HK-2 (cell line): Measurements from ENCODE around the gene TENM3.

Experiments used
- DNase-seq: peaks from one replicate; pipeline ENCODE4 v3.0.0-alpha.2; 2018; ENCODE audit not compliant: unreplicated experiment

The TENM3 gene

DNA sequence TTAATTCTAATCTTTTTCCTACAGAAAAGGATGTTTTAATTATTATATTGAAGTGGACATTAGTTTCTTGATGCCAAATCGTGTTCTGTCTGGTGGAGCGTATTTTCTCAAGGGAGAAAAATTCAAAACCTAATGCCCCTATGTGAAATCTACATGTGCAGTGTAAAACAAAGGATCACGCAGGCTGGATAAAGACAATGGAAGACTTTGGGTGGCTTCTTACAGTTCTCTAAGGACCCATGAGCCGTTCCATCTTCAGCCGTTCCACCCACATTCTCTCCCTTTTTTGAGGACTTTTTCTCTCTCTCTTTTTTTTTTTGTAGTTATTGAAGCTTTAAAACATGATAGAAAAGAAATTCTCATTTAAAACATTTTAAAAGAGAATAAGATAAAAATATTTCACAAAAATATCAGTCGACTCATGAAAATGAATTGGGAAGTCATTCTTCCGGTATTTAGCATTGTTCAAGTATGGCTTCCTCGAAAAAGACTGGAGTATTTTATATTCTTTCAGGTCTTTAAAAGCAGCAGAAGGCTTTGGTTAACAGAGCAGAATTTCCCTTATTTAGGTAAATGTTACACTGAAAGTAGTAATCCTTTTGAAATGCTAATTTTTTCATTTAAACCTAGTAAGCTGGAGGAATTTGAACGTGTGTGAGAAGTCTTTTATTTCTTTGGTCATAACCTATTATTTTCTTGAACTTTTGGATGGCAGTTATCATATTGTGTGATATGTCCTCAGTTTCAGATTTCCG lies 11.0 kb downstream of the TENM3 start:
- no peak for DNase-seq

DNA sequence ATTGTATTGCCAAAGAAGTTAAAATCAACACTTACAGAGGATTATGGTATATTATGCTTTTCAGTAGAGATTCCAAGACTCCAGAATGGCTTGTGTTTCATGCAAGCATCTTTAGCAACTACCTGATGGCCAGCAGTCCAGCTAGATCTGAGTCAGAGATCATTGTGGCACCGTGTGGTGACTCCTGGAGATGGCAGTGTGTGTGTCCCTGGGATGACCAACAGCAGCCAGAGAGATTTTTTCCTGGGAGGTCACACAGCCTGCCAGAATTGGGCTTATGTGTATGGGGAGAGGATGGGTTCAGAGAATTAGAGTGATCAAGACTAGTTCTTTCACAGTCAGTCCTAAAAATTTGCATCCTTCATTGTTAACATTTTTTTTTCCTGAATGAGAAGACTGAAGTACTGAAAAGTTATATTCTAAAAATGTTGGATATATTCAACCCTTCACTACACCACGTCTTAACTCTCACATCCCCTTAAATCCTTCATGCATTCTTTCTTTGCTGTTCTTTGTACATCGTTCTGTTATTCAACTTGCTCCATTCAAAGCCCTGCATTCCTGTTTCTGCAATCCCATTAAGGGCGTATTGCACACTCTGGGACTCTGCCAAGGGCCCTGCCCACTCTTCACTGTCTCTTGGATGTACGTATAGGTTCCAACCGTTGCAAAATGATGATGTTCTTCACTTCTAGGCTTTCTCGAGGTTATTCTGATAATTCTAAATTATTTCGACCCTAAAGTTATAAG lies 12.4 kb downstream of the TENM3 start:
- no peak for DNase-seq

DNA sequence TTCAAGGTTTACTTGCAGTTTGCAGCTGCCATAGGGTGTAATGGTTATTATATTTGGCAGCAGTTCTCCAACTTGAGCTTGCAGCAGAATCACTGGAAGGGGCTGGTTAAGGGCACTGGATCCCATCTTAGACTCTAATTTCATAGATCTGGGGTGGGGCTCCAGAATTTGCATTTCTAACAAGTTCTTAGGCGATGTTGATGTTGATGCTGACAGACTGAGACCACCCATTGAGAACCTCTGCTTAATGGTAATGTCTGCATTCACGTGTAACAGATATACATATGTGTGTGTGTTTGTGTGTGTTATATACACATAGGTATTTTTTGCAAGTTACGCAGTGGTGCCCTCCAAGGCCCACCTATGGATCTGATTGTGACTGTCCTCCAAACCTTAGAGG lies 13.8 kb downstream of the TENM3 start:
- DNase-seq, result no peak

DNA sequence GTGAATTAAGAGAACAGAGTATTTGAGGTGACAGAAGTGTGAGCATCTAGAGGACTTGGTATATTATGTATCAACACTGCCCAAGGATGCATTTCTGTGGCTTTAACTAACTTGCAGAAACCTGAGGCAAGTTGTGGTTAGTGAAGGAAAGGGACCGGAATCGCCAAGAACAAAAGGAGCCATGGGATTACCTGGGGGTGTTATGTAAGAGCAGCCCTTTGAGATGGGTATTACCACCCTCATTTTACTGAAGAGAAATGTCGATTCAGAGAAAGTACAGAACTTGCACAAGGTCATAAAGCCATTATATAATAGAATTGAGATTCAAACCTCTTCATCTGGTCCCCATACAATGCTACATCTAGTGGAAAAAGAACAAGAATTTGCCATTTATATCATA lies 14.3 kb downstream of the TENM3 start:
- DNase-seq, result no peak

DNA sequence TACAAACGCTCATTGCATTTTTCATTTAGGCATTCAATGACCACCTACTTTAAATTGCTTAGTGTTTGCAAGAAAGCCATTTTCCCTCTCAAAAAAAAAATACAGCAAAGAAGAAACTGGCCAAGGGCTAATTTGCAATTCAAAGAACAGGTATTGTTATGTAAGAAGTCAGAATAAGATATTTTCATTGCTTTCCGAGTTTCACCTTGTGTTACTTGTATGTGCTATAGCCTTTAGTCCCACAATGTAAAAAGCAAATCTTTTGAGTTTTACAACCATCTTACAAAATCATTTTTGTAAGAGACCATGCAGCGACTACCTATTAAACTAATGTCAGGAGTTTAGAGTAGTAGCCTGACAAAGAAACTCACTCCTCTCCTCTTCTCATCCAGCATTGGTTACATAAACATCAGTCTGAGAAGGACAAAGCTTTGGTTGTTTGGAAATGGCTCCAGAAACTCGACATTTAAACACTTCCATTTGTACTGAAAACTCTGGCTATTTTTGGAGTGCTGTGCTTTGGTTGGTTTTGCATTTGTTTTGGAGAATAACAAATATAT lies 15.3 kb downstream of the TENM3 start:
- DNase-seq, result no peak

DNA sequence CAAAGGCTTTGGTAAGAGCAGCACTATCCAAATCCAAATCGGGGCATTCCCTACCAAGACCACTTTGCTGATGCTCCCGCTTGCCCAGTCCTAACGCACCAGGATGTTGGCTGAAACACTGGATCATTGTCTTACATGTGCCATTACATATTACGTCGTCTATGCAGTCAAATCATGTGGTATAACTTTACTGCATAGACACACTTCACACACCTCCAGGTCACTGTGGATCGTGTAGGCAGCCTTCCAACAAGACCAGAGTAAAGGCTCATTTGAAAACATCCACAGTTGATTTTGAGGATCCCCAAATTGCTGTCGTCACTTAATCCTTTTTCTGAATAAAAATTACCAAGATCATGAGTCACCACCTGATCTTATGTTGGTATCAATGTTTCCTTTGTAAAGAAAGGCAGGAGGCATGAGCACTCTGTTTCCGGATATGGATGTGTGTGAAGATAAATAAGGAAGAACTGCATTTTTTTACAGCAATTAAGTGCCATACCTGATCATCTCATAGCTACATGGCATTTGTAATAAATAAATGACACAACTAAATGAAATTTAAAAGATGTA lies 18.5 kb downstream of the TENM3 start:
- no peak for DNase-seq

DNA sequence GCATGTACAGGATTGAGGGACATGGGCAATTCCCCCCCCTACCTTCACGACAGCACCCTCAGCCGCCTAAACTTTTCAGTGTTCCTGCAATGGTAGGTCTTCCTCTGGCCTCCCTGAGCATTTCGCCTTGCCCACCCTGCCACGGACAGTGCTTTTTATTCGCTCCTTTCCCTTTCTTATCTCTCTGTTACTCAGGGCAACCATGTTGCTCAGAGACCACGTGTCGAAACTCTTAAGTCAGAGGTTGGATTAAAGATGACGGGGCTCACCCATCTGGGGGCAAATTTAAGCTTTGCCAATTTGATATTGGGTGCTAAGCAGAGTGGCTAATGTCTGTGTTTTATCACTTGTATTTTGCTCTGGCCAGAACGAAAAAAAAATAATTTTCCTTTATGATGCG lies 20.4 kb downstream of the TENM3 start:
- no peak for DNase-seq

DNA sequence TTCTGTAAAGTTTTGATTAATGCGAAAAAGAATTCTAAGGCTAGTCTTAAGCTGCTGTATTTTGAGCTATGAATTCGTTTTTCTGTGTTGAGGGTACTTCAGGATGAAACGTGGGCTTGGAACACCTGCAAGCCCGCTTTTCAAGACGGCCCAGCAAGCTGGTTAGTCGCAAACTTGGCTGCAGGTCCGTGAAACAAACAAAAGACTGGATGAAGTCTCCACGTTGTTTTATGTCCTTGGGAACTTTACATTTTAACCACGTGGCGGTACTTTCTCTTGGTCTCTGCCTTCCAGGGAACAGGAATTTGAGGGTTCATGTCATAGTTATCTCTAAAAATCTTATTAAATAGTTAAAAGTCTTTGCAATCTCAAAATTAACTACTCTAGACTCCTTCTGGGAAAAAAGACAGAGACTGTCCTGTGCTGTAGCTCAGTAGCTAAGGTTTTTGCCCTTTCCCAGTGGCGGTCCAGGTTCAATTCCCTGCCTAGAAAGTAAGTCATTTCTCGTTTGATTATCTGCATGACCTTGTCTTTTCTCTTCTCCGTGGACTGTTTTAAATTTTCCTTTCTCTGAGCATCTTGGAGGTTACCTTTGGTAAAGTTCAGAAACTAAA lies 21.0 kb downstream of the TENM3 start:
- no peak for DNase-seq

DNA sequence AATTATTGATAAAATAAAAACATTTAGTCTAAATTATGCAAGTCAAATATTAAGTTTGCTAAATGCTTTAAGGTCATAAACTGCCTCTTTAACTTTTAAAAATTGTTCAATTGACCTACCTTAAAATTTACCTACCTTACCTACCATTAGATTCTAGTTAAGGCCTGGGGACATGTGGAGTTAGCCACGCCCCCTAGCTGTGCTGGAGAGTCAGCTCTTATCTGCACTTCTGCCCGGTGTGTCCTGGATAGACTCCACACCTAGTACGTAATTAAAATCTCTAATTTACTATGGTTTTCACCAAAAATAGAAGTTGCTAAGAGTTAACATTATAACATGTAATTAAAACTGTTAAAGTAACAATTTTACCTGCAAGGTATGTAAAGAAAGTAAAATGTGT lies 22.7 kb downstream of the TENM3 start:
- DNase-seq, result no peak

DNA sequence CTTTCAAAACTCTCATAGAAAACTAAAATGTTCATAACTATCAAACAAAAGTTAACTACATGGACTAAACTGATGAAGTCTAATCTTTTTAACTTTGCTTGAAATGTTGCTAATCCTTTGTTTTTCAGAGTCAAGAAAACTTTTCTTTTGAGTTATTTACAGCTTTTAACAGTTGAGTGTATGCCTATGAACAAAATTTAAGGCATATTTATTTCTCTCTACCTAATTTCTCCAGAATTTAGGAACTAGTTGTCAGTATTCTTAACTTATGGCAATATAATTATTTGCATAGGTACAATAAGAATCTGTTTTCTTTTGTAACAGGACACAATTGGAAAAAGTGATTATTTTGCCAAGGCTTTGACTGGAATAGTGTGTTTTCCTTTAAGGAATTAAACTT lies 23.8 kb downstream of the TENM3 start:
- DNase-seq, result no peak

DNA sequence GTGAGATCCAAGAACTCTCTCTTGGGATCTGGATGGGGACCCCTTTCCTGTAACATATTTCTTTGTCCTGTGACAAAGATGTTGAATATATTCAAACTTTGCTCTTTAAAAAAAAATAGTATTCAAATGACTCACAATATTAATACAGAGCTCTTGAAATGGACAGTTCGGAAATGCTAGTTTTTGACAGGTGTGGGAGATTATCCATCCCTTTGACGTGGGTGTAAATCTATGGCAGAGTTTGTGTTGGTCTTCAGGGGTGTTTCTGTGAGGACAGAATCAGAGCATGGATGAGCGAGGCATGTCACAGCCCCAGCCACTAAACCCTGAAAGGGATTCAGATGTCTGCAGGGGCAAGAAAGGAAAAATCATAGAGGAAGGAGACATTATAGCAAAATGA lies 25.8 kb downstream of the TENM3 start:
- DNase-seq, result no peak

DNA sequence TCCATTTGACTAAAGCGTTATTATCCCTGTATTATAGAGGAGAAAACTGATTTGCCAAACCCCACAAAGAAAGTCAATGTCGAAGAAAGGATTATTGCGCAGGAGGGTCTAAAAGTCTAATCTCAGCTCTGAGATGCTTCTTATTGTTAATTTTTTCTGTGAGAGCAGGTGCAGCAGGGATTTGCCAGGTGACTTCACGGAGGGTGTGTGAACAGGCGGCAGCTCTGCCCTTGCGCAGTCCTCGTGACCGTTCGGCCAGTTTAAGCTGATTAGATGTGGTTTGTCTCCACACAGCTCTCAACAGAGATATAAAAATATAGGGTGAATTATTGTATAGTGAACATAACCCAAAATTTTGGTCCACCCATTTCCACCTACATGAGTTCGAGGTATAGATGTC lies 28.5 kb downstream of the TENM3 start:
- no peak for DNase-seq

DNA sequence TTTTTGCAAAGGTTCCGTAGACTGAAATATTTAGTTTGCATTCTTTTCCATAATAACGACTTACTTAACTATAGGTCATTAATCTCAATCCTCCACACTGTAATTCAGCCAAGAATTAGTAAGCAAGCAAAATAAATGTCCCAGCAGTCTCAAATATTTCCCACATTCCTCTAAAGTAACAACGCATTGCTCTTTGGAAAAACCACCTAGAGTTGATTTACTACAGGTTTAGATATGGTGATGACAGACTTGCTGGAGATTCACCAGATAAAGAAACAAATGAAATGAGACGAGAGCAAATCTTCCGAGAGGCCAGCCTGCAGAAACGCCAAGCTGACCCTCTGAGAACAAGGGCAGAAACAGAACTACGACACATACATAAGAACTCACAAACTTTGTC lies 28.9 kb downstream of the TENM3 start:
- DNase-seq, result no peak

DNA sequence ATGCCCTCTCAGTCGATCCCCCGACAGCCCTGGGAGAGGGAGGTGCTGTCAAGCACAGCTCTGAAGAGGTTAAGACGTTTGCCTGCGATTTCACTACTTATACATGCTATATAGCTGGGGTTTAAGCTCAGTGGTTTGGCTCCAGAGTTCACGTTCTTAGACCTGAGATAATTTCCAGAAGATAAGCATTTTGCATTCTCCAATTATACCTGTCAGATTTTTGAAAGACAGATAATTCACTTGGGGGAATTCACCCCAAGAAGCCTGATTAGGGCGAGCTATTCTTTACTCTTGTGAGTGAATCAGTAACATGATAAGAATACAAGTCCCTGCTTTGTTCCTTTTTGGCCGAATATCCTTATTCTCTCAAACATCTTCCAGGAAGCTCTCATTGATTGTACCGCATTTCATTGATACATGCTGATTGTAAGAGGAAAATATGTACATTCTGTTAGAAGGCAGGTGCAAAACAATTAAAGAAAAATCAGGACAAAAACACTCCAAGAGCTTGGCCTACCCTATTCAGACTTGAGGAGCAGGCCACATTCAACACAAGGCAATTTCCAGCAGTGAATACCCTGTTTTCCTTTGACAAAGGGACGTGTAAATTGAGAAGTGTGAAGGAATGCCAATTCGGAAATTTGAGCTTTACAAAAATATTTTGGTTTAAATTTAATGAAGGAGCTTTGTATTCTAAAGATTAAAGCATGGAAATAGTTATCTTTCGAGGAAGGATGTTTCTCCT lies 30.2 kb downstream of the TENM3 start:
- DNase-seq, result no peak

DNA sequence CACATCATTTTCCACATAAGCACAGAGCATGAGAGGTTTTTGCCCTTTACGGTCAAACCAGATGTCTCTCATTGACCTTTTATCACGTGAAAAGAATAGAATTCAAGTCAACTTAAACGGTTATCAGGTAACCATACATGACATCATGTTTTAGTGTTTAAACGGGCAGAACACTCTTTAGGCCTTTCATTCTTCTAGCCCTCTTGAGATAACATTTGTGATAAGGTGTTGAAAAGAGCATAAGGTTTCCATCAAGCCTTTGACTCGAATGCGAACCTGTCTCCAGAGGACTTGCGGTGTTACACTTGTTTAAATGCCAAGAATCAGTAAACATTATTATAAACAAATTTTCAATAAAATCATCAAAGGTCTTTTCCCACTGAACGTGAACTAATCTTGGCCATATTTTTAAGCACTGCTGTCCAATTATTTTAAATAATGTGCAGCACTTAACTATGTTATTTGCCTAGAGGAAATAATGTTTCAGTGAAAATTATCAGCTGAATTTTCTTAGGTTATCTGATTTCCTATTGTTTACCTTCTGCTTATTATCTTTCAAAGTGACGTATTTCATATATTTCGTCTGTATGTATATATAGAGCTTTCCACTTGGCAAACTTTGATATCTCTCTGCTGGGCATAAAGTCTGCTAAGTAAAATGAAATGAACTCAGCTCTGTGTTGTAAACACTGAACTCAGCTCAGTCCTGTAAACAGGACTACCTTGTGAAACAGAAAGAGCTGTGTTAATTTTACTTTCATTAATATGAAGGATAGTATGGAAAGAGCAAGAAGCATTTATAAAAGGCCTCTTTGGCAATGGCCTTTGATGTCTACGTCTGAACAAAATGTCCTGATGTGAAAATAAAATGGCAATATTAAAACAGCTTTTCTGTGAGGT lies 33.3 kb downstream of the TENM3 start:
- DNase-seq, result no peak

DNA sequence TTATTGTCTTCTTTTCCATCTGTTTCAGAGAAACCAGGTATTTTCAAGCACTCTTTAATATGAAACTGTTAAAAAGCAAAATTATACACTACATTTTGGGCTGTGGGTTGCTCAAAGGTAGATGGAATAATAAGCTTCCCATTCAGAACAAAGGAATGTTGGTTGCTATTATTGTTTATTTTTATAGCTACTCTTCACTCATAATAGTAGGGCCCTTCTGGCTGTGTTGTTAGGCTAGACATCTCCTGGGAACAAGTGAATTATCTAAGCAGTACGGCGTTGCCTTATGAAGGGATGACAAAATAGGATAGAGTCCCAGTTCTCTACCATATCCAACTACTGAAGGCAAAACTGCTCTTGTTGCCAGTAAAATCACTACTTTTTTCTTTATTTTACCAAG lies 34.2 kb downstream of the TENM3 start:
- DNase-seq, result no peak

DNA sequence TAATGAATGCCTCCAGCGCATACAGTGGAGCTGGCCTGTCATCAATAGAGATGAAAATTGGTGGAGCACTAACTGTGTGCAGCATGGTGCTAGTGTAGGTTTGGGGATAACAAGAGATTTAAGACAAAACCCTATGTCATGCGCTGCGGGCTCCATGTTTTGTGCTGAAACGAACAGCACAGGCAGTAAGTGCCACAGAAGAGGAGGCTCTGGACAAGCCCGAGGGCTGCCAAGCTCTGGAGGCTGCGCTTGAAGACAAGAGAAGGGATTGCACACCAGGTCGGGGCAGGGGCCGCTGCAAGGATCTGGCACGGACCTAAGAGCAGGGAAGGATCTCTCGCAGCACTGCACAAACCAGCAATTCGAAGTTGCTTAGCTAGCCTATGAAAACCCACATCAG lies 35.5 kb downstream of the TENM3 start:
- DNase-seq, result no peak

DNA sequence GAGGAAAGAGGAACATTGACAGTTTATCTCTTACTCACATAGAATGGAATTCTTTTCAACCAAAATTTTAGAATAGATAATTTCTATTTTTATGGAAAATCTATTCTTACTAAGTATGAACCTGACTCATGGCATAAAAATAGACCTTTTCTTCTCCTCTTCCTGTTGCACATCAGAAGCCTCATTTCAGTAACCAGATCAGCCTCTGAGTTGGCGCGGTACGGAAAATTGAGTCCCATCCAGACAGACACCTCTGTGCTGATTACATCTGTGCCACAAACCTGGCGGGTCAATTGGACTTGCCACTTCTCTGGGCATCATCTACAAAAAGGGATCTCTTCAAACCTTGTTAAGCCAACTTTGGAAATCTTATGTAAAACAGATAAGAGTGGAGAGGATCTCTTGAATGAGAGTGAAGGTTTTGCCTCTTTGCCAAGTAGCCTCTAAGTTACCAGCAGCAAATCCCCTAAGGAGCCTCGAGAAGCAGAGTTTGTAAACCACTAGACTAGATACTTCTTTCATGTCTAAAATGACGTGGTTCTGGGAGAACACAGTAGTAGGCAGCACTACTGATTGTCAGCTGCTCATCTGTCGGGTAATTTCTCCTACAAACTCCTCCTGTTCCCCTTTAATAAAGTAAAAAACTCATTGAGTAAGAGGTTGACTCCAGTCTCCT lies 37.4 kb downstream of the TENM3 start:
- DNase-seq, result no peak

DNA sequence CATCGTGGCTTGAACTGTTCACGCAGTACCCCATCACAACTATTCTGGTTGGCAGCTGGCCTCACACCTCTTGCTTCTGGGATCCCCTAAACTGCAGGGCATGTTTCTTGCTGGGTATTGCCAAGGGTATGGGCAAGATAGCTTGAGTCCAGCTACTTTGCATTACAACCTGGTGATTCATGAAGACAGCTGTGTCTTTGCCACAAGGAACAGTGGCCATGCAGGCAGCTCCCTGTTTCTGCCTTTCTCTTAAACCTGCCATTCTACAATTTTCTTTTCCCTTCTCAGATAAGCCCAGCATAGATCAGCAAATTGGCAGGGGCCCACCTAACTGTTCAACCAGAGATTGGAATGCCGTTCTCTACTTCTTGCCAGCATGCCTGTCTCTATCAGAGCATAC lies 42.8 kb downstream of the TENM3 start:
- DNase-seq, result no peak

DNA sequence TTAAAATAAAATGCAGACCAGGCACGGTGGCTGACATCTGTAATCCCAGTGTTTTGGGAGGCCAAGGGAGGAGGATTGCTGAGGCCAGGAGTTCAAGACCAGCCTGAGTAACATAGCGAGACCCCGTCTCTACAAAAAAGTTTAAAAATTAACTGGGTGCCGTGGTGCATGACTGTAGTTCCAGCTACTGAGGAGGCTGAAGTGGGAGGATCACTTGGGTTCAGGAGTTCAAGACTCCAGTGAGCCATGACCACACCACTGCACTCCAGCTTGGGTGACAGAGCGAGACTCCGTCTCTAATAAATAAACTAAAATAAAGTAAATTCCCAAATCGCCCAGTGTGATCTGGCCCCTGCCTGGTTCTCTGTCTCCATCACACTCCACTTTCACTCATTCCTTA lies 43.7 kb downstream of the TENM3 start:
- DNase-seq, result no peak
